NOMO-1 (cell line): ENCODE measurements around the gene DOCK4.

Source experiments
- DNase-seq, 2 experiments: peaks; one replicate each; lab custom pipeline; 2025; ENCODE audit not compliant: unreplicated experiment in 2 of 2; lab: John Stamatoyannopoulos, UW

DOCK4 gene

GRCh38 chr7:112192236-112193154 is 13.7 kb downstream of the DOCK4 start:
- no peak for DNase-seq

- DNase-seq = no peak
Measured at GRCh38 chr7:112190120-112190519, 16.1 kb downstream of the DOCK4 start.

- no peak for DNase-seq
Measured at GRCh38 chr7:112189691-112190090, 16.5 kb downstream of the DOCK4 start.

GRCh38 chr7:112188257-112188656 is 17.9 kb downstream of the DOCK4 start:
- no peak for DNase-seq

- DNase-seq = no peak
Measured at GRCh38 chr7:112186300-112186699, 19.9 kb downstream of the DOCK4 start.

GRCh38 chr7:112185005-112185834 is 21.0 kb downstream of the DOCK4 start:
- no peak for DNase-seq

GRCh38 chr7:112184455-112184854 is 21.7 kb downstream of the DOCK4 start:
- no peak for DNase-seq

GRCh38 chr7:112183266-112183665 is 22.9 kb downstream of the DOCK4 start:
- DNase-seq = no peak

GRCh38 chr7:112182749-112183148 is 23.4 kb downstream of the DOCK4 start:
- no peak for DNase-seq

- no peak for DNase-seq
Measured at GRCh38 chr7:112180223-112180622, 26.0 kb downstream of the DOCK4 start.

- DNase-seq = no peak
Measured at GRCh38 chr7:112176693-112177415, 29.3 kb downstream of the DOCK4 start.

GRCh38 chr7:112176241-112176640 is 30.0 kb downstream of the DOCK4 start:
- DNase-seq = no peak

GRCh38 chr7:112174192-112174591 is 32.0 kb downstream of the DOCK4 start:
- no peak for DNase-seq

GRCh38 chr7:112173568-112173905 is 32.7 kb downstream of the DOCK4 start:
- no peak for DNase-seq

GRCh38 chr7:112172870-112173567 is 33.2 kb downstream of the DOCK4 start:
- DNase-seq = no peak

- no peak for DNase-seq
Measured at GRCh38 chr7:112171673-112172072, 34.5 kb downstream of the DOCK4 start.

- DNase-seq = no peak
Measured at GRCh38 chr7:112168915-112169314, 37.3 kb downstream of the DOCK4 start.

GRCh38 chr7:112167147-112167546 is 39.1 kb downstream of the DOCK4 start:
- DNase-seq = no peak

GRCh38 chr7:112162784-112163506 is 43.3 kb downstream of the DOCK4 start:
- DNase-seq = no peak
